Measurements from ENCODE around the gene COG5. TPM values are rescaled to one million over a fixed set of nuclear protein-coding genes. Genes with fewer than 3 reads are reported as not detected.
A peak's percentile ranks its signal among the peaks of the same experiment; 100 is the strongest.

Gene COG5
- total and polyA plus RNA-seq, 9 of the 15 experiments (the other 6 are each of a cell fraction or from before 2014, with no cell fraction given) = 15.3 to 75.1 (median 56.4) TPM

DNA sequence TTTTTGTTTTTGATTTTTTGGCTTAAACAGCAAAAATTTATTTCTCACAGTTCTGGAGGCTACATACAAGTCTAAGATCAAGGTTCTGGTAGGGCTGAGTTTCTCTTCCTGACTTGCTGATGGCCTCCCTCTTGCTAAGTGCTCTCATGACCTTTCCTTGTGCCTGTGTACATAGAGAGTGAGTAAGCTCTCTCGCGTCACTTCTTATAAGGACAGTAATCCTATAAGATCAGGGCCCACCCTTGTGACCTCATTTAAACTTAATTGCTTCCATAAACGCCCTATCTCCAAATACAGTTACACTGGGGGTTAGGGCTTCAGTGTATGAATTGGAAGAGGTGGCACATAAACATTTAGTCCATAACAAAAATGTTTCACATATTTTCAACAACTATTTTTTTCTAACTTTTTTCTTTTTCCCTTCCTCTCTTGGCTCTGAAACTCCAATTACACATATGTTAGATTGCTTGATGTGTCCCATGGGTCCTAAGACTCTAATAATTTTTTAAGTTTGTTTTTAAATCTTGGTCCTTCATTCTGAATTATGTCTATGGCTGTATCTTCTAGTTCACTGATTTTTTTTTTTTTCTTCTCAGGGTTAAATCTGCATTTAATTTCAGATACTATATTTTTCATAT, 245.1 kb downstream of the COG5 start (continued):
- TF ChIP-seq ZNF584 (CRISPR knock-in tag; IDR thresholded peaks at IDR 0.05; ENCODE audit: low read depth) (peak; percentile 99), ELF1 (tag; IDR thresholded peaks at IDR 0.05) (peak; percentile 77), HMG20B (CRISPR knock-in tag; IDR thresholded peaks at IDR 0.05) (no peak), CXXC5 (CRISPR knock-in tag; IDR thresholded peaks at IDR 0.05) (peak; percentile 95), ZNF311 (CRISPR knock-in tag; IDR thresholded peaks at IDR 0.05) (peak; percentile 95), CCNT2 (IDR thresholded peaks at IDR 0.05; ENCODE audit: borderline replicate concordance, extremely low read depth, insufficient read length, low read depth, low read length) (no peak), SNRNP70 (optimal IDR thresholded peaks at IDR 0.05; ENCODE audit: low read depth, low read length) (no peak), FOXA3 (CRISPR knock-in tag; conservative IDR thresholded peaks at IDR 0.05 in 1 of 2, IDR thresholded peaks at IDR 0.05 in 1 of 2) (peak; percentile 98 to 100), HOXB6 (CRISPR knock-in tag; IDR thresholded peaks at IDR 0.05; ENCODE audit: borderline replicate concordance) (no peak), U2AF1 (optimal IDR thresholded peaks at IDR 0.05; ENCODE audit: low read depth, low read length) (no peak), ZNF431 (CRISPR knock-in tag; IDR thresholded peaks at IDR 0.05) (no peak), CC2D1A (IDR thresholded peaks at IDR 0.05) (peak; percentile 93), KLF1 (tag; IDR thresholded peaks at IDR 0.05) (peak; percentile 96), RFX5 (IDR thresholded peaks at IDR 0.05; ENCODE audit: low read depth, low read length) (no peak), ZNF217 (CRISPR knock-in tag; IDR thresholded peaks at IDR 0.05) (no peak), CBX5 (IDR thresholded peaks at IDR 0.05; ENCODE audit: borderline replicate concordance, low read depth) (no peak), RCOR1 (IDR thresholded peaks at IDR 0.05; ENCODE audit: borderline replicate concordance in 1 of 2, low read depth in 2 of 2, low read length in 2 of 2) (peak in 1 of 2 experiments; percentile 91; a peak in 2 of 4 replicates), PHB2 (IDR thresholded peaks at IDR 0.05; ENCODE audit: low read depth) (no peak), KAT2B (IDR thresholded peaks at IDR 0.05; ENCODE audit: low read depth, low read length) (no peak), HDAC2 (IDR thresholded peaks at IDR 0.05) (peak; percentile 69; the same call in 1 of the 2 replicates)
- TF ChIP-seq, protein P1, sequence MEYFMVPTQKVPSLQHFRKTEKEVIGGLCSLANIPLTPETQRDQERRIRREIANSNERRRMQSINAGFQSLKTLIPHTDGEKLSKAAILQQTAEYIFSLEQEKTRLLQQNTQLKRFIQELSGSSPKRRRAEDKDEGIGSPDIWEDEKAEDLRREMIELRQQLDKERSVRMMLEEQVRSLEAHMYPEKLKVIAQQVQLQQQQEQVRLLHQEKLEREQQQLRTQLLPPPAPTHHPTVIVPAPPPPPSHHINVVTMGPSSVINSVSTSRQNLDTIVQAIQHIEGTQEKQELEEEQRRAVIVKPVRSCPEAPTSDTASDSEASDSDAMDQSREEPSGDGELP (CRISPR knock-in tag; IDR thresholded peaks at IDR 0.05; ENCODE audit: borderline replicate concordance) = no peak
- TF ChIP-seq, protein P2, sequence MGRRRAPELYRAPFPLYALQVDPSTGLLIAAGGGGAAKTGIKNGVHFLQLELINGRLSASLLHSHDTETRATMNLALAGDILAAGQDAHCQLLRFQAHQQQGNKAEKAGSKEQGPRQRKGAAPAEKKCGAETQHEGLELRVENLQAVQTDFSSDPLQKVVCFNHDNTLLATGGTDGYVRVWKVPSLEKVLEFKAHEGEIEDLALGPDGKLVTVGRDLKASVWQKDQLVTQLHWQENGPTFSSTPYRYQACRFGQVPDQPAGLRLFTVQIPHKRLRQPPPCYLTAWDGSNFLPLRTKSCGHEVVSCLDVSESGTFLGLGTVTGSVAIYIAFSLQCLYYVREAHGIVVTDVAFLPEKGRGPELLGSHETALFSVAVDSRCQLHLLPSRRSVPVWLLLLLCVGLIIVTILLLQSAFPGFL (CRISPR knock-in tag; IDR thresholded peaks at IDR 0.05) = no peak
- TF ChIP-seq, protein P3, sequence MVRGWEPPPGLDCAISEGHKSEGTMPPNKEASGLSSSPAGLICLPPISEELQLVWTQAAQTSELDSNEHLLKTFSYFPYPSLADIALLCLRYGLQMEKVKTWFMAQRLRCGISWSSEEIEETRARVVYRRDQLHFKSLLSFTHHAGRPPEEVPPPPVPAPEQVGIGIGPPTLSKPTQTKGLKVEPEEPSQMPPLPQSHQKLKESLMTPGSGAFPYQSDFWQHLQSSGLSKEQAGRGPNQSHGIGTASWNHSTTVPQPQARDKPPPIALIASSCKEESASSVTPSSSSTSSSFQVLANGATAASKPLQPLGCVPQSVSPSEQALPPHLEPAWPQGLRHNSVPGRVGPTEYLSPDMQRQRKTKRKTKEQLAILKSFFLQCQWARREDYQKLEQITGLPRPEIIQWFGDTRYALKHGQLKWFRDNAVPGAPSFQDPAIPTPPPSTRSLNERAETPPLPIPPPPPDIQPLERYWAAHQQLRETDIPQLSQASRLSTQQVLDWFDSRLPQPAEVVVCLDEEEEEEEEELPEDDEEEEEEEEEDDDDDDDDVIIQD (CRISPR knock-in tag; IDR thresholded peaks at IDR 0.05) = peak; percentile 89; the same call in 1 of the 2 replicates
